Mucosa of descending colon (tissue), 3 donors: ENCODE measurements around the gene NUTF2. TPM values are rescaled to one million over a fixed set of nuclear protein-coding genes. Genes with fewer than 3 reads are reported as not detected.
A peak's percentile ranks its signal among the peaks of the same experiment; 100 is the strongest.

ENCODE experiments used
- ATAC-seq: fragments of 200-7000 bp; cut with Tn5 transposase; one replicate; pipeline ENCODE4 v1.9.1; 2020; ENCODE audit warnings: mild to moderate bottlenecking, moderate library complexity
- DNase-seq, 3 donors: peaks; one replicate each; pipeline ENCODE4 v3.0.0-alpha.2; 2020
- H3K36me3 ChIP-seq: fragments of 200-600 bp; one replicate; pipeline ENCODE4 v1.8.0; 2021; ENCODE audit warnings: low read depth, mild to moderate bottlenecking
- H3K4me1 ChIP-seq: fragments of 200-600 bp; one replicate; pipeline ENCODE4 v1.8.0; 2021; ENCODE audit warnings: low read depth, mild to moderate bottlenecking
- H3K4me3 ChIP-seq: fragments of 200-600 bp; one replicate; pipeline ENCODE4 v1.8.0; 2021; ENCODE audit warnings: mild to moderate bottlenecking
- H3K9me3 ChIP-seq: fragments of 200-600 bp; one replicate; pipeline ENCODE4 v1.8.0; 2021; ENCODE audit warnings: mild to moderate bottlenecking
- intact Hi-C, 2 donors: fragments of 100-400 bp; cut with DNase I in 1 of 2; cut with micrococcal nuclease in 1 of 2; formaldehyde crosslinking; loops; one replicate each; pipeline versions ENCODE4 v1.11.0 to v1.11.1; 2022; cut with DNase I, micrococcal nuclease
- total RNA-seq, 3 donors: library from RNA; stranded (reverse); fragmentation: NEBNext Ultra II Directional in 2 of 3; extraction: Animal tissue kit (Norgen Biotek cat#: 25700) in 2 of 3; gene quantifications; one replicate each; pipeline versions ENCODE4 v1.2.1 to v1.2.4, GENCODE V29; 2021 to 2023
- TF ChIP-seq, protein P1 (sequence below): fragments of 200-600 bp; IDR thresholded peaks from one replicate; pipeline ENCODE4 v1.8.0; 2022; ENCODE audit warnings: antibody characterized with exemption, mild to moderate bottlenecking
- donor health status: DM: no; HTN: no; CAD: no; lungs with moderate emphysema.
- donor health status: DM: no; HTN: no; CAD: no.
- donor health status: DM: no; HTN: yes; CAD: no.

NUTF2 gene
- total RNA-seq, 3 donors from 2014 or later = 56.0 to 69.3 (median 58.0) TPM

DNA sequence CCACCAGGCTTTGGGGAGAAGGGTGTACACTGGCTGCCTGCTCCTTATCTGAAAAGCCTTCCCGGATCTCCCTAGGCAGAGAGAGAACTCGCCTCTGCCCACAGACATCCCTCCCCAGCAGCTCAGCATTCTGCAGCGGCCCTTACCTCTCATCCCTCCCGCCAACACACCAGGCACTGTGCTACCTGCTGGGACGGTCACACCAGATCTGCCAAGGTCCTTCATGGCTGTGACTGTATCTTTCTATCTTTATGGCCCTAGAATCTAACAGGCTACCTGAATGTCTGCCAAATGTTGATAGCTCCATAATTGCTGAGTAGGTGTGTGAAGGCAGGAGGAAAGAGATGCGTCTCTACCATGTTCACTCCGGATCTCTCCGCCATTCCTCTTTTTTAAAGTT, 32.2 kb upstream of the NUTF2 start:
- DNase-seq (peak in 2 of 3 donors; percentile 58 to 78), ATAC-seq (peak; percentile 90)
- Histone ChIP-seq H3K36me3 (no peaks in the 10 kb centered on the region), H3K4me1 (peaks cover 3% of the 10 kb centered on the region), H3K4me3 (no peak overlapping the region), H3K9me3 (no peaks in the 10 kb centered on the region)
- TF ChIP-seq, protein P1, sequence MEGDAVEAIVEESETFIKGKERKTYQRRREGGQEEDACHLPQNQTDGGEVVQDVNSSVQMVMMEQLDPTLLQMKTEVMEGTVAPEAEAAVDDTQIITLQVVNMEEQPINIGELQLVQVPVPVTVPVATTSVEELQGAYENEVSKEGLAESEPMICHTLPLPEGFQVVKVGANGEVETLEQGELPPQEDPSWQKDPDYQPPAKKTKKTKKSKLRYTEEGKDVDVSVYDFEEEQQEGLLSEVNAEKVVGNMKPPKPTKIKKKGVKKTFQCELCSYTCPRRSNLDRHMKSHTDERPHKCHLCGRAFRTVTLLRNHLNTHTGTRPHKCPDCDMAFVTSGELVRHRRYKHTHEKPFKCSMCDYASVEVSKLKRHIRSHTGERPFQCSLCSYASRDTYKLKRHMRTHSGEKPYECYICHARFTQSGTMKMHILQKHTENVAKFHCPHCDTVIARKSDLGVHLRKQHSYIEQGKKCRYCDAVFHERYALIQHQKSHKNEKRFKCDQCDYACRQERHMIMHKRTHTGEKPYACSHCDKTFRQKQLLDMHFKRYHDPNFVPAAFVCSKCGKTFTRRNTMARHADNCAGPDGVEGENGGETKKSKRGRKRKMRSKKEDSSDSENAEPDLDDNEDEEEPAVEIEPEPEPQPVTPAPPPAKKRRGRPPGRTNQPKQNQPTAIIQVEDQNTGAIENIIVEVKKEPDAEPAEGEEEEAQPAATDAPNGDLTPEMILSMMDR = no peak
- intact Hi-C loops = loop anchor here in 1 of 2 donors (10.0 kb wide), 1 partner anchor 110 kb away; no protein-coding TSS in a partner anchor

GRCh38 chr16:67820608-67821259, 26.0 kb upstream of the NUTF2 start:
- Histone ChIP-seq H3K9me3 (no peaks in the 10 kb centered on the region), H3K36me3 (no peaks in the 10 kb centered on the region), H3K4me1 (peaks cover 3% of the 10 kb centered on the region), H3K4me3 (no peak overlapping the region)
- intact Hi-C loops = no loop called here
- TF ChIP-seq, protein P1 = no peak
- DNase-seq = no peak
- no peak for ATAC-seq

DNA sequence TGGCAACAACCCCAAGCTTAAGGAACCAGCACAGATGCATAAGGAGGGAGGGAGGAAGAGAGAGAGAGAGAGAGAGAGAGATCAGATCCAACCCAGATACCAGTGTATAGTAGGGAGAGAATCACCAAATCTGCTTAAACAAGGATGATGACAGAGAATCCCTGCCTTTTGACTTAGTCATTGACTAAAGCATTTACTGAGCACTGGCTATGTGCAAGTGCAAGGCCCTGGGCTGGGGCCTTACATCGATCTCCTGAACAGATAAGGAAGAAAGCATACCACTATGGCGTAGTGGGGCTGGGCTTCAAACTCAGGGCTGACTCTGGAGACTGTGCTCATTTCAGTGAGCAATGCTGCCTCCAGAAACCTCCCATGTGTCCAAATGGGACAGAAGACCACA, 24.2 kb upstream of the NUTF2 start:
- Histone ChIP-seq H3K9me3 (no peaks in the 10 kb centered on the region), H3K4me3 (no peak overlapping the region), H3K4me1 (no peaks in the 10 kb centered on the region), H3K36me3 (no peaks in the 10 kb centered on the region)
- TF ChIP-seq, protein P1 = no peak
- ATAC-seq (no peak), DNase-seq (no peak)
- intact Hi-C loops = no loop called here

GRCh38 chr16:67825119-67825518, 21.6 kb upstream of the NUTF2 start:
- Histone ChIP-seq H3K4me3 (no peak overlapping the region), H3K4me1 (no peaks in the 10 kb centered on the region), H3K36me3 (no peaks in the 10 kb centered on the region), H3K9me3 (no peaks in the 10 kb centered on the region)
- ATAC-seq (no peak), DNase-seq (no peak)
- TF ChIP-seq, protein P1 = no peak
- intact Hi-C loops = no loop called here

DNA sequence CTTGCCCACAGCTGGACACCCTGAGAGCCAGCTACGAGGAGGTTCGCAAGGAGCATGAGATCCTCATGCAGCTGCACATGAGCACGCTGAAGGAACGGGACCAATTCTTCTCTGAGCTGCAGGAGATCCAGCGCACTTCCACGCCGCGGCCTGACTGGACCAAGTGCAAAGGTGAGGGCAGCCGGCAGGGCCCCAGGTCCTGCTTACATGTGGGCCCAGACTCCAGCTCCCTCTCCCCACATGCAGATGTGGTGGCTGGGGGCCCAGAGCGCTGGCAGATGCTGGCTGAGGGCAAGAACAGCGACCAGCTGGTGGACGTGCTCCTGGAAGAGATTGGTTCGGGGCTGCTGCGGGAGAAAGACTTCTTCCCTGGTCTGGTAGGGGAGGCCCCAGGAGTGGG, 20.8 kb upstream of the NUTF2 start:
- ATAC-seq (no peak), DNase-seq (no peak)
- intact Hi-C loops = no loop called here
- Histone ChIP-seq H3K4me3 (no peak overlapping the region), H3K9me3 (no peaks in the 10 kb centered on the region), H3K4me1 (no peaks in the 10 kb centered on the region), H3K36me3 (no peaks in the 10 kb centered on the region)
- TF ChIP-seq, protein P1 = no peak
